ENCODE data around the gene RIPPLY2. TPM values are rescaled to one million over a fixed set of nuclear protein-coding genes. Genes with fewer than 3 reads are reported as not detected.
A peak's percentile ranks its signal among the peaks of the same experiment; 100 is the strongest.

RIPPLY2 gene
- total and polyA plus RNA-seq, 9 of the 15 experiments (the other 6 are each of a cell fraction or from before 2014, with no cell fraction given), result not detected

GRCh38 chr6:83859410-83860358 is 6.5 kb downstream of the RIPPLY2 start, which contains the start of gene CYB5R4 (continued):
- TF ChIP-seq RBM17 (IDR thresholded peaks at IDR 0.05; ENCODE audit: borderline replicate concordance, low read depth, low read length), result no peak
- peak; percentile 73 for TF ChIP-seq PBX2 (CRISPR knock-in tag; IDR thresholded peaks at IDR 0.05; ENCODE audit: low read depth)
- 0 out of 2 replicates have a peak, but pooled peaks have one; percentile 46 for TF ChIP-seq PBX2 (tag; conservative IDR thresholded peaks at IDR 0.05; ENCODE audit: low read depth)
- 0 out of 2 replicates have a peak, but pooled peaks have one; percentile 59 for TF ChIP-seq MYC (IDR thresholded peaks at IDR 0.05; ENCODE audit: low read depth, low read length)
- TF ChIP-seq MYC (CRISPR knock-in tag; IDR thresholded peaks at IDR 0.05; ENCODE audit: borderline replicate concordance, low read depth), result no peak
- 0 out of 2 replicates have a peak, but pooled peaks have one; percentile 58 for TF ChIP-seq IRF9 (tag; IDR thresholded peaks at IDR 0.05)
- TF ChIP-seq, protein P1, sequence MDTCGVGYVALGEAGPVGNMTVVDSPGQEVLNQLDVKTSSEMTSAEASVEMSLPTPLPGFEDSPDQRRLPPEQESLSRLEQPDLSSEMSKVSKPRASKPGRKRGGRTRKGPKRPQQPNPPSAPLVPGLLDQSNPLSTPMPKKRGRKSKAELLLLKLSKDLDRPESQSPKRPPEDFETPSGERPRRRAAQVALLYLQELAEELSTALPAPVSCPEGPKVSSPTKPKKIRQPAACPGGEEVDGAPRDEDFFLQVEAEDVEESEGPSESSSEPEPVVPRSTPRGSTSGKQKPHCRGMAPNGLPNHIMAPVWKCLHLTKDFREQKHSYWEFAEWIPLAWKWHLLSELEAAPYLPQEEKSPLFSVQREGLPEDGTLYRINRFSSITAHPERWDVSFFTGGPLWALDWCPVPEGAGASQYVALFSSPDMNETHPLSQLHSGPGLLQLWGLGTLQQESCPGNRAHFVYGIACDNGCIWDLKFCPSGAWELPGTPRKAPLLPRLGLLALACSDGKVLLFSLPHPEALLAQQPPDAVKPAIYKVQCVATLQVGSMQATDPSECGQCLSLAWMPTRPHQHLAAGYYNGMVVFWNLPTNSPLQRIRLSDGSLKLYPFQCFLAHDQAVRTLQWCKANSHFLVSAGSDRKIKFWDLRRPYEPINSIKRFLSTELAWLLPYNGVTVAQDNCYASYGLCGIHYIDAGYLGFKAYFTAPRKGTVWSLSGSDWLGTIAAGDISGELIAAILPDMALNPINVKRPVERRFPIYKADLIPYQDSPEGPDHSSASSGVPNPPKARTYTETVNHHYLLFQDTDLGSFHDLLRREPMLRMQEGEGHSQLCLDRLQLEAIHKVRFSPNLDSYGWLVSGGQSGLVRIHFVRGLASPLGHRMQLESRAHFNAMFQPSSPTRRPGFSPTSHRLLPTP (IDR thresholded peaks at IDR 0.05; ENCODE audit: borderline replicate concordance, extremely low read depth, insufficient read length), result no peak
- TF ChIP-seq, protein P2, sequence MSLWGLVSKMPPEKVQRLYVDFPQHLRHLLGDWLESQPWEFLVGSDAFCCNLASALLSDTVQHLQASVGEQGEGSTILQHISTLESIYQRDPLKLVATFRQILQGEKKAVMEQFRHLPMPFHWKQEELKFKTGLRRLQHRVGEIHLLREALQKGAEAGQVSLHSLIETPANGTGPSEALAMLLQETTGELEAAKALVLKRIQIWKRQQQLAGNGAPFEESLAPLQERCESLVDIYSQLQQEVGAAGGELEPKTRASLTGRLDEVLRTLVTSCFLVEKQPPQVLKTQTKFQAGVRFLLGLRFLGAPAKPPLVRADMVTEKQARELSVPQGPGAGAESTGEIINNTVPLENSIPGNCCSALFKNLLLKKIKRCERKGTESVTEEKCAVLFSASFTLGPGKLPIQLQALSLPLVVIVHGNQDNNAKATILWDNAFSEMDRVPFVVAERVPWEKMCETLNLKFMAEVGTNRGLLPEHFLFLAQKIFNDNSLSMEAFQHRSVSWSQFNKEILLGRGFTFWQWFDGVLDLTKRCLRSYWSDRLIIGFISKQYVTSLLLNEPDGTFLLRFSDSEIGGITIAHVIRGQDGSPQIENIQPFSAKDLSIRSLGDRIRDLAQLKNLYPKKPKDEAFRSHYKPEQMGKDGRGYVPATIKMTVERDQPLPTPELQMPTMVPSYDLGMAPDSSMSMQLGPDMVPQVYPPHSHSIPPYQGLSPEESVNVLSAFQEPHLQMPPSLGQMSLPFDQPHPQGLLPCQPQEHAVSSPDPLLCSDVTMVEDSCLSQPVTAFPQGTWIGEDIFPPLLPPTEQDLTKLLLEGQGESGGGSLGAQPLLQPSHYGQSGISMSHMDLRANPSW (CRISPR knock-in tag; IDR thresholded peaks at IDR 0.05), result no peak; the same call in 1 of the 2 replicates
- TF ChIP-seq ZNF507 (tag; conservative IDR thresholded peaks at IDR 0.05), result no peak
- peak in 1 of 2 experiments; percentile 54 for TF ChIP-seq NCOA2 (IDR thresholded peaks at IDR 0.05; ENCODE audit: partially characterized antibody in 2 of 2)
- no peak for TF ChIP-seq ZNF655 (CRISPR knock-in tag; IDR thresholded peaks at IDR 0.05)
- TF ChIP-seq NCOA6 (IDR thresholded peaks at IDR 0.05), result peak; percentile 99
- no peak for TF ChIP-seq ZNF354B (CRISPR knock-in tag; IDR thresholded peaks at IDR 0.05)
